HepG2 (cell line): ENCODE results near the gene PATL1. TPM values are rescaled to one million over a fixed set of nuclear protein-coding genes. Genes with fewer than 3 reads are reported as not detected.

Source experiments
- ATAC-seq: fragments of 200-7000 bp; cut with Tn5 transposase; 3 replicates; pipeline ENCODE4 v1.9.1; 2020; ENCODE audit warnings: mild to moderate bottlenecking, moderate library complexity
- BruUV-seq: library from RNA; stranded (reverse); fragments of 400-500 nt; replicated peaks from 2 replicates; lab custom pipeline; 2021; lab: Mats Ljungman, UMichigan
- CTCF ChIA-PET: fragments of 300-600 bp; formaldehyde crosslinking; extraction: SDS; loops from one replicate; lab custom pipeline; 2021; ENCODE audit warnings: low total read pairs, inconsistent platforms, low intra/inter-chr PET ratio; lab: Yijun Ruan, JAX
- POLR2A ChIA-PET: fragments of 350-600 bp; sonication (Branson Sonifier 250); formaldehyde crosslinking; loops from one replicate; lab custom pipeline; 2020; ENCODE audit warnings: antibody characterized with exemption, inconsistent platforms; lab: Yijun Ruan, JAX
- DNase-seq: peaks from one replicate; pipeline ENCODE4 v3.0.0-alpha.2; 2015; ENCODE audit warnings: low spot score
- FAIRE-seq: peaks from 3 replicates; lab custom pipeline; 2011; peaks lifted over from hg19 to GRCh38; lab: Jason Lieb, UNC
- H2AFZ ChIP-seq: one replicate; pipeline ENCODE4 v1.6.1; 2011; ENCODE audit warnings: low read length, inconsistent platforms
- H3K27ac ChIP-seq: fragments of 300-600 bp; 3 replicates; pipeline ENCODE4 v1.8.0; 2011; ENCODE audit warnings: mixed run types, mild to moderate bottlenecking, mixed read lengths, low read length, inconsistent platforms; ENCODE audit not compliant: insufficient read depth; ENCODE audit errors: extremely low read length
- H3K27me3 ChIP-seq, 2 experiments: fragments of 200-600 bp in 1 of 2; 2 replicates in 1 of 2; 3 replicates in 1 of 2; pipeline versions ENCODE4 v1.6.0 to v1.8.0; 2011; ENCODE audit warnings: low read length in 2 of 2, mild to moderate bottlenecking in 2 of 2, moderate library complexity in 2 of 2, inconsistent platforms in 1 of 2; ENCODE audit not compliant: insufficient read depth in 2 of 2, control insufficient read depth in 1 of 2
- H3K36me3 ChIP-seq, 2 experiments: fragments of 200-600 bp in 1 of 2; replicated peaks in 1 of 2; 2 replicates in 1 of 2; 3 replicates in 1 of 2; pipeline versions ENCODE4 v1.5.1 to v1.8.0; 2011; ENCODE audit warnings: low read length in 2 of 2, inconsistent platforms in 1 of 2; ENCODE audit not compliant: insufficient read depth in 2 of 2, control insufficient read depth in 1 of 2
- H3K4me1 ChIP-seq: 2 replicates; pipeline ENCODE4 v1.5.1; 2012; ENCODE audit warnings: low read length, inconsistent platforms; ENCODE audit not compliant: insufficient read depth
- H3K4me2 ChIP-seq: 2 replicates; pipeline ENCODE4 v1.6.0; 2011; ENCODE audit warnings: low read depth, low read length, inconsistent platforms
- H3K4me3 ChIP-seq, 3 experiments: fragments of 200-600 bp in 1 of 3; sonication (generic), shearing (Covaris generic) in 1 of 3; replicated peaks in 1 of 3; 2 replicates each; pipeline ENCODE4 v1.5.1; 2011 to 2016; ENCODE audit warnings: low read length in 3 of 3, inconsistent platforms in 2 of 3, low read depth in 2 of 3, mild to moderate bottlenecking in 2 of 3, control low read depth in 1 of 3, mixed read lengths in 1 of 3; ENCODE audit not compliant: insufficient read depth in 1 of 3
- H3K79me2 ChIP-seq: one replicate; pipeline ENCODE4 v1.6.1; 2011; ENCODE audit warnings: low read length, inconsistent platforms; ENCODE audit not compliant: insufficient read depth
- H3K9ac ChIP-seq: 2 replicates; pipeline ENCODE4 v1.6.0; 2011; ENCODE audit warnings: mild to moderate bottlenecking, low read depth, low read length, inconsistent platforms; ENCODE audit not compliant: insufficient read depth
- H3K9me3 ChIP-seq: 2 replicates; pipeline ENCODE4 v1.5.1; 2012; ENCODE audit warnings: mild to moderate bottlenecking, low read length
- H4K20me1 ChIP-seq: 2 replicates; pipeline ENCODE4 v1.6.0; 2011; ENCODE audit warnings: inconsistent platforms, mild to moderate bottlenecking, low read length, moderate library complexity; ENCODE audit not compliant: insufficient read depth
- CHD2 ChIP-seq: IDR thresholded peaks from 2 replicates; pipeline ENCODE4 v1.6.1; 2011; ENCODE audit warnings: low read depth, low read length, improper control_type of control experiment
- HDAC2 ChIP-seq: sonication (generic); formaldehyde crosslinking; IDR thresholded peaks from 2 replicates; pipeline ENCODE4 v1.4.0; 2020; ENCODE audit warnings: missing genetic modification reagents
- MAFG ChIP-seq: sonication (generic); formaldehyde crosslinking; IDR thresholded peaks from 2 replicates; pipeline ENCODE4 v1.5.1; 2020; ENCODE audit warnings: mild to moderate bottlenecking, missing genetic modification reagents
- MNT ChIP-seq: fragments of 450-650 bp; IDR thresholded peaks from 2 replicates; pipeline ENCODE4 v1.6.1; 2016
- POLR2AphosphoS2 ChIP-seq: IDR thresholded peaks from 2 replicates; pipeline ENCODE4 v1.6.1; 2011; ENCODE audit warnings: low read depth, low read length, improper control_type of control experiment
- PREB ChIP-seq: sonication (generic); formaldehyde crosslinking; IDR thresholded peaks from 2 replicates; pipeline ENCODE4 v1.4.0; 2020; ENCODE audit warnings: missing genetic modification reagents
- PRMT3 ChIP-seq: sonication (generic); formaldehyde crosslinking; IDR thresholded peaks from 2 replicates; pipeline ENCODE4 v1.8.1; 2022; ENCODE audit warnings: low read depth, mild to moderate bottlenecking, moderate library complexity, missing genetic modification reagents, borderline replicate concordance
- ZBTB7A ChIP-seq: sonication (generic); formaldehyde crosslinking; IDR thresholded peaks from 2 replicates; pipeline ENCODE4 v1.8.0; 2022; ENCODE audit warnings: mild to moderate bottlenecking, missing genetic modification reagents
- ZNF337 ChIP-seq: sonication (generic); formaldehyde crosslinking; IDR thresholded peaks from 2 replicates; pipeline ENCODE4 v1.5.1; 2020; ENCODE audit warnings: missing genetic modification reagents, low read depth, mild to moderate bottlenecking, borderline replicate concordance
- ZNF33A ChIP-seq: sonication (generic); formaldehyde crosslinking; IDR thresholded peaks from 2 replicates; pipeline ENCODE4 v1.5.1; 2020; ENCODE audit warnings: missing genetic modification reagents, mild to moderate bottlenecking, moderate library complexity, borderline replicate concordance
- ZNF468 ChIP-seq: sonication (generic); formaldehyde crosslinking; IDR thresholded peaks from 2 replicates; pipeline ENCODE4 v1.8.0; 2022; ENCODE audit warnings: mild to moderate bottlenecking, moderate library complexity, missing genetic modification reagents
- in situ Hi-C: cut with HindIII; loops from 2 replicates; pipeline ENCODE4 v1.10.0; 2017; ENCODE audit warnings: low pct_unique_long_range_greater_than_20kb; ENCODE audit not compliant: extremely low pct_ligation_motif_present
- intact Hi-C: fragments of 100-400 bp; cut with micrococcal nuclease; formaldehyde crosslinking; loops from one replicate; pipeline ENCODE4 v1.10.0; 2022; ENCODE audit not compliant: unreplicated experiment
- polyA plus RNA-seq, 8 experiments: library from polyadenylated mRNA; depleted of rRNA in 3 of 8; stranded (reverse) in 7 of 8; unstranded in 1 of 8; fragments of >200 nt; fragmentation: Illumina TruSeq in 4 of 8; extraction: Trizol in 4 of 8; gene quantifications; 2 replicates each; pipeline versions ENCODE4 v1.2.1 to v1.2.3, GENCODE V29; 2011 to 2016; ENCODE audit warnings: low read depth in 4 of 8, missing spikeins in 1 of 8, mixed read lengths in 1 of 8; ENCODE audit not compliant: insufficient read depth in 1 of 8
- total RNA-seq, 5 experiments: library from RNA; depleted of rRNA; stranded (reverse); fragments of >200 nt; fragmentation: Illumina TruSeq; extraction: Trizol; gene quantifications; 2 replicates each; pipeline ENCODE4 v1.2.3, GENCODE V29; 2016; ENCODE audit warnings: low read depth in 1 of 5
- TF ChIP-seq, protein P1 (sequence below): sonication (generic); formaldehyde crosslinking; IDR thresholded peaks from 2 replicates; pipeline ENCODE4 v1.8.0; 2022; ENCODE audit warnings: mild to moderate bottlenecking, missing genetic modification reagents, moderate library complexity
- TF ChIP-seq, protein P2 (sequence below): sonication (generic); formaldehyde crosslinking; IDR thresholded peaks from 2 replicates; pipeline ENCODE4 v1.4.0; 2020; ENCODE audit warnings: missing genetic modification reagents

The PATL1 gene
- total and polyA plus RNA-seq, 2 of the 13 experiments (the other 11 are each of a cell fraction or from before 2014, with no cell fraction given) = 12.9 to 26.8 TPM

DNA sequence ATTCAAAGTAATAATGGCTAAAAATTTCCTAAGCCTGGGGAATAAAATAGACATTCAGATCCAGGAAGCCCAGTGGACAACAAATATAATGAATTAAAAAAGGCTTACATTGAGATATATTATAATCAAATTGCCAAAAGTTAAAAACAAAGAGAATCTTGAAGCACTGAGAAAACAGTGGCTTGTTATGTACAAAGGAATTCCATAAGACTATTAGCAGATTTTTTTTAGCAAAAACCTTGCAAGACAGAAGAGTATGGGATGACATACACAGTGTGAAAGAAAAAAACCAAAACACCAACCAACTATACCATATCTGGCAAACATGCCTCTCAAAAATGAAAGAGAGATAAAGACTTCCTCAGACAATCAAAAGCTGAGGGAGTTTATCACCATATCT is 24.1 kb upstream of the PATL1 start:
- Histone ChIP-seq H3K9me3 (peaks cover 15% of the 10 kb centered on the region), H3K4me3 (no peak overlapping the region), H3K27ac (no peak overlapping the region), H3K27me3 (no peaks in the 10 kb centered on the region), H3K79me2 (no peaks in the 10 kb centered on the region), H3K36me3 (no peaks in the 10 kb centered on the region), H3K4me2 (no peak overlapping the region), H3K4me1 (no peaks in the 10 kb centered on the region), H4K20me1 (no peaks in the 10 kb centered on the region), H3K9ac (no peak overlapping the region), H2AFZ (no peak overlapping the region)
- DNase-seq = no peak
- POLR2A ChIA-PET = no interaction called here
- BruUV-seq = no TSS peak
- CTCF ChIA-PET = no interaction called here
- in situ Hi-C loops = loop anchor here (25.0 kb wide), 1 partner anchor 506 kb away; no protein-coding TSS in a partner anchor
- intact Hi-C loops = no loop called here
- no peak for FAIRE-seq
- ATAC-seq = no peak
- TF ChIP-seq MAFG (CRISPR knock-in tag) = no peak
- TF ChIP-seq ZBTB7A = no peak
- no peak for TF ChIP-seq PREB
- no peak for TF ChIP-seq HDAC2 (CRISPR knock-in tag)
- no peak for TF ChIP-seq ZNF468
- TF ChIP-seq CHD2 = no peak
- TF ChIP-seq, protein P1, sequence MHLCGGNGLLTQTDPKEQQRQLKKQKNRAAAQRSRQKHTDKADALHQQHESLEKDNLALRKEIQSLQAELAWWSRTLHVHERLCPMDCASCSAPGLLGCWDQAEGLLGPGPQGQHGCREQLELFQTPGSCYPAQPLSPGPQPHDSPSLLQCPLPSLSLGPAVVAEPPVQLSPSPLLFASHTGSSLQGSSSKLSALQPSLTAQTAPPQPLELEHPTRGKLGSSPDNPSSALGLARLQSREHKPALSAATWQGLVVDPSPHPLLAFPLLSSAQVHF (CRISPR knock-in tag) = no peak
- TF ChIP-seq, protein P2, sequence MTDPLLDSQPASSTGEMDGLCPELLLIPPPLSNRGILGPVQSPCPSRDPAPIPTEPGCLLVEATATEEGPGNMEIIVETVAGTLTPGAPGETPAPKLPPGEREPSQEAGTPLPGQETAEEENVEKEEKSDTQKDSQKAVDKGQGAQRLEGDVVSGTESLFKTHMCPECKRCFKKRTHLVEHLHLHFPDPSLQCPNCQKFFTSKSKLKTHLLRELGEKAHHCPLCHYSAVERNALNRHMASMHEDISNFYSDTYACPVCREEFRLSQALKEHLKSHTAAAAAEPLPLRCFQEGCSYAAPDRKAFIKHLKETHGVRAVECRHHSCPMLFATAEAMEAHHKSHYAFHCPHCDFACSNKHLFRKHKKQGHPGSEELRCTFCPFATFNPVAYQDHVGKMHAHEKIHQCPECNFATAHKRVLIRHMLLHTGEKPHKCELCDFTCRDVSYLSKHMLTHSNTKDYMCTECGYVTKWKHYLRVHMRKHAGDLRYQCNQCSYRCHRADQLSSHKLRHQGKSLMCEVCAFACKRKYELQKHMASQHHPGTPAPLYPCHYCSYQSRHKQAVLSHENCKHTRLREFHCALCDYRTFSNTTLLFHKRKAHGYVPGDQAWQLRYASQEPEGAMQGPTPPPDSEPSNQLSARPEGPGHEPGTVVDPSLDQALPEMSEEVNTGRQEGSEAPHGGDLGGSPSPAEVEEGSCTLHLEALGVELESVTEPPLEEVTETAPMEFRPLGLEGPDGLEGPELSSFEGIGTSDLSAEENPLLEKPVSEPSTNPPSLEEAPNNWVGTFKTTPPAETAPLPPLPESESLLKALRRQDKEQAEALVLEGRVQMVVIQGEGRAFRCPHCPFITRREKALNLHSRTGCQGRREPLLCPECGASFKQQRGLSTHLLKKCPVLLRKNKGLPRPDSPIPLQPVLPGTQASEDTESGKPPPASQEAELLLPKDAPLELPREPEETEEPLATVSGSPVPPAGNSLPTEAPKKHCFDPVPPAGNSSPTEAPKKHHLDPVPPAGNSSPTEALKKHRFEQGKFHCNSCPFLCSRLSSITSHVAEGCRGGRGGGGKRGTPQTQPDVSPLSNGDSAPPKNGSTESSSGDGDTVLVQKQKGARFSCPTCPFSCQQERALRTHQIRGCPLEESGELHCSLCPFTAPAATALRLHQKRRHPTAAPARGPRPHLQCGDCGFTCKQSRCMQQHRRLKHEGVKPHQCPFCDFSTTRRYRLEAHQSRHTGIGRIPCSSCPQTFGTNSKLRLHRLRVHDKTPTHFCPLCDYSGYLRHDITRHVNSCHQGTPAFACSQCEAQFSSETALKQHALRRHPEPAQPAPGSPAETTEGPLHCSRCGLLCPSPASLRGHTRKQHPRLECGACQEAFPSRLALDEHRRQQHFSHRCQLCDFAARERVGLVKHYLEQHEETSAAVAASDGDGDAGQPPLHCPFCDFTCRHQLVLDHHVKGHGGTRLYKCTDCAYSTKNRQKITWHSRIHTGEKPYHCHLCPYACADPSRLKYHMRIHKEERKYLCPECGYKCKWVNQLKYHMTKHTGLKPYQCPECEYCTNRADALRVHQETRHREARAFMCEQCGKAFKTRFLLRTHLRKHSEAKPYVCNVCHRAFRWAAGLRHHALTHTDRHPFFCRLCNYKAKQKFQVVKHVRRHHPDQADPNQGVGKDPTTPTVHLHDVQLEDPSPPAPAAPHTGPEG (CRISPR knock-in tag) = no peak
- no peak for TF ChIP-seq ZNF33A (CRISPR knock-in tag)
- TF ChIP-seq PRMT3 (CRISPR knock-in tag) = no peak
- TF ChIP-seq MNT = no peak
- no peak for TF ChIP-seq ZNF337 (CRISPR knock-in tag)
- TF ChIP-seq POLR2AphosphoS2 = no peak
